ENCODE data around the gene LRIG2. TPM values are rescaled to one million over a fixed set of nuclear protein-coding genes. Genes with fewer than 3 reads are reported as not detected.

LRIG2 gene
- total RNA-seq, 1 experiment from 2014 or later: 23.2 TPM

DNA sequence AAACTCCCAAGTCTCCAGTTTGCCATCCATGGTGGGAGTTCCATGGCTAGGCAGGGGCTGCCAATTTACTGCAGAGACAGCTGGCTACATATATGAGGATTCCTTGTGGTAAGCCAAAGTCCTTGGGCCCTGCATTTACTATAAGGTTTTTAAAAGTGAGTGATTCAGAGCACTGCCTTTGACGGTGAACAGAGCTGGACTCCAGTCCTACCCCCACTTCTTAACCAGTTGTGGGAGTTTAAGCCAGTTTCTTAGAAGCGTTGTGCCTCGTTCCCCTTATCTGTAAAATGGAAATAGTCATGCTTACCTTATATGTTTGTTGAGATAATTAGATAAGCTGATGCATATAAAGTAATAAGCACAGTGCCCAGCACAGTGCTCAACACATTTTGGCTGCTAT, 64.6 kb downstream of the LRIG2 start:
- H2BK120ac ChIP-seq (ENCODE audit: low read depth, low read length, poor library complexity, severe bottlenecking): no peak overlapping the region
- no peak overlapping the region for H3K18ac ChIP-seq (ENCODE audit: insufficient read length, low read depth, low read length)
- no peak overlapping the region for H3T11ph ChIP-seq (ENCODE audit: low read length)
- no peaks in the 10 kb centered on the region for H3K23me2 ChIP-seq (ENCODE audit: insufficient read length, low read depth, low read length, poor library complexity, severe bottlenecking)
- H4K20me1 ChIP-seq (ENCODE audit: control insufficient read depth, insufficient read depth, insufficient read length): no peaks in the 10 kb centered on the region
- H3K9me3 Mint-ChIP-seq: no peaks in the 10 kb centered on the region; a peak in 1 of 5 replicates
- no peak overlapping the region for H4K5ac ChIP-seq (ENCODE audit: insufficient read length, low read depth, low read length)
- peaks cover 0 to 11% (median 1%) of the 10 kb centered on the region in 3 experiments; a peak in 4 of 7 replicates for H3K36me3 Mint-ChIP-seq (ENCODE audit: insufficient read depth in 1 of 3, low read depth in 3 of 3)
- no peak overlapping the region for H4K8ac ChIP-seq (replicated peaks; ENCODE audit: insufficient read length, low read depth, low read length)
- peaks cover 1% of the 10 kb centered on the region; the same call in 1 of the 2 replicates for H3K4me1 ChIP-seq (ENCODE audit: insufficient read depth, low read length)
- H3K27me3 ChIP-seq (ENCODE audit: insufficient read depth, low read length): no peaks in the 10 kb centered on the region
- H3K14ac ChIP-seq (ENCODE audit: insufficient read depth, low read length): no peak overlapping the region
- H3K79me2 ChIP-seq (ENCODE audit: insufficient read depth, low read length): no peaks in the 10 kb centered on the region
- no peaks in the 10 kb centered on the region for H3K79me1 ChIP-seq (ENCODE audit: insufficient read depth, low read depth, low read length, poor library complexity, severe bottlenecking)
- no CpG with 5 or more reads among the region's 3 CpGs for WGBS (ENCODE audit: extremely low coverage, insufficient read length, low lambda C conversion rate)
- no peak overlapping the region for H3K27ac Mint-ChIP-seq
- no peak overlapping the region for H3K27ac ChIP-seq (ENCODE audit: insufficient read length, low read depth, low read length)
- no peak overlapping the region for H3K56ac ChIP-seq (ENCODE audit: insufficient read length, low read depth, low read length)
- H2BK15ac ChIP-seq (ENCODE audit: low read depth, low read length): no peak overlapping the region
- no peak overlapping the region for H3K4me2 ChIP-seq (ENCODE audit: insufficient read depth, insufficient read length, low read length)
- no peak overlapping the region for H2BK5ac ChIP-seq (ENCODE audit: insufficient read length, low read length)
- no peak overlapping the region for H2AK5ac ChIP-seq (ENCODE audit: insufficient read length, low read length)
- H2BK12ac ChIP-seq (ENCODE audit: insufficient read length, low read depth, low read length): no peak overlapping the region
- H2AFZ ChIP-seq (ENCODE audit: low read length): no peak overlapping the region
- H3K4me1 Mint-ChIP-seq: peaks cover 16 to 18% of the 10 kb centered on the region in 2 experiments
- H3K23ac ChIP-seq (ENCODE audit: insufficient read length, low read depth, low read length): no peak overlapping the region
- DNase-seq: no peak
- H3K4ac ChIP-seq (ENCODE audit: low read depth, low read length): no peak overlapping the region
- H3K4me3 Mint-ChIP-seq: no peak overlapping the region
- H3K27me3 Mint-ChIP-seq (ENCODE audit: low read depth): no peaks in the 10 kb centered on the region; the same call in 1 of the 2 replicates
- H3K9ac ChIP-seq (ENCODE audit: extremely low read depth, insufficient read length, low read length): no peak overlapping the region
- TF ChIP-seq, protein P1, sequence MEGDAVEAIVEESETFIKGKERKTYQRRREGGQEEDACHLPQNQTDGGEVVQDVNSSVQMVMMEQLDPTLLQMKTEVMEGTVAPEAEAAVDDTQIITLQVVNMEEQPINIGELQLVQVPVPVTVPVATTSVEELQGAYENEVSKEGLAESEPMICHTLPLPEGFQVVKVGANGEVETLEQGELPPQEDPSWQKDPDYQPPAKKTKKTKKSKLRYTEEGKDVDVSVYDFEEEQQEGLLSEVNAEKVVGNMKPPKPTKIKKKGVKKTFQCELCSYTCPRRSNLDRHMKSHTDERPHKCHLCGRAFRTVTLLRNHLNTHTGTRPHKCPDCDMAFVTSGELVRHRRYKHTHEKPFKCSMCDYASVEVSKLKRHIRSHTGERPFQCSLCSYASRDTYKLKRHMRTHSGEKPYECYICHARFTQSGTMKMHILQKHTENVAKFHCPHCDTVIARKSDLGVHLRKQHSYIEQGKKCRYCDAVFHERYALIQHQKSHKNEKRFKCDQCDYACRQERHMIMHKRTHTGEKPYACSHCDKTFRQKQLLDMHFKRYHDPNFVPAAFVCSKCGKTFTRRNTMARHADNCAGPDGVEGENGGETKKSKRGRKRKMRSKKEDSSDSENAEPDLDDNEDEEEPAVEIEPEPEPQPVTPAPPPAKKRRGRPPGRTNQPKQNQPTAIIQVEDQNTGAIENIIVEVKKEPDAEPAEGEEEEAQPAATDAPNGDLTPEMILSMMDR (conservative IDR thresholded peaks at IDR 0.05): no peak
- H3K9me3 ChIP-seq (ENCODE audit: control insufficient read depth, low read depth, low read length): no peaks in the 10 kb centered on the region
- H4K91ac ChIP-seq (ENCODE audit: insufficient read length, low read depth, low read length): no peak overlapping the region
- no peak overlapping the region for H2BK20ac ChIP-seq (ENCODE audit: low read depth, low read length, poor library complexity, severe bottlenecking)
